ENCODE measurements around the gene SAP30BP. TPM values are rescaled to one million over a fixed set of nuclear protein-coding genes. Genes with fewer than 3 reads are reported as not detected.

SAP30BP gene
- 10 to 100 TPM; 56.7 to 66.1 TPM for total RNA-seq
- long read RNA-seq, donor 1, transcript SAP30BP-225 (11 exons, 2,722 nt), result major isoform, 13 of 32 reads
- long read RNA-seq, donor 1, partial matches to known transcripts, result 4 of 32 reads
- long read RNA-seq, donor 1, other reads (novel, unspliced or antisense), result 11 of 32 reads
- long read RNA-seq, donor 2, transcript SAP30BP-225 (11 exons, 2,722 nt), result major isoform, 112 of 158 reads
- long read RNA-seq, donor 2, partial matches to known transcripts, result 3 of 158 reads
- long read RNA-seq, donor 2, other reads (novel, unspliced or antisense), result 36 of 158 reads

GRCh38 chr17:75666959-75667790 lies at the start of gene SAP30BP, which contains the start of gene RECQL5:
SAP30BP (plus strand) TSS chr17:75667338; CDS start chr17:75667373, 35 bp downstream.
RECQL5 (minus strand) TSS chr17:75667154; CDS start chr17:75666557, 597 bp downstream.
- DNase-seq (ENCODE audit: low spot score), result peak; percentile 100
- intact Hi-C loops (cut with DNase I), result no loop called here

- no peak for DNase-seq (ENCODE audit: low spot score)
- intact Hi-C loops (cut with DNase I), result no loop called here
Observed at GRCh38 chr17:75617675-75618074, 49.5 kb upstream of the SAP30BP start.

- intact Hi-C loops (cut with DNase I), result no loop called here
- no peak for DNase-seq (ENCODE audit: low spot score)
Observed at GRCh38 chr17:75619506-75620431, 47.4 kb upstream of the SAP30BP start.

- intact Hi-C loops (cut with DNase I), result no loop called here
- DNase-seq (ENCODE audit: low spot score), result no peak
Observed at GRCh38 chr17:75621489-75621888, 45.6 kb upstream of the SAP30BP start.

GRCh38 chr17:75622076-75622475 lies 45.1 kb upstream of the SAP30BP start:
- DNase-seq (ENCODE audit: low spot score), result no peak
- intact Hi-C loops (cut with DNase I), result no loop called here

- DNase-seq (ENCODE audit: low spot score), result no peak
- intact Hi-C loops (cut with DNase I), result no loop called here
Observed at GRCh38 chr17:75622771-75623273, 44.3 kb upstream of the SAP30BP start.

- intact Hi-C loops (cut with DNase I), result no loop called here
- DNase-seq (ENCODE audit: low spot score), result no peak
Observed at GRCh38 chr17:75623386-75623785, 43.8 kb upstream of the SAP30BP start.

GRCh38 chr17:75624021-75624420 lies 43.1 kb upstream of the SAP30BP start:
- intact Hi-C loops (cut with DNase I), result no loop called here
- DNase-seq (ENCODE audit: low spot score), result no peak

- DNase-seq (ENCODE audit: low spot score), result no peak
- intact Hi-C loops (cut with DNase I), result no loop called here
Observed at GRCh38 chr17:75624714-75625345, 42.3 kb upstream of the SAP30BP start.

- intact Hi-C loops (cut with DNase I), result no loop called here
Observed at GRCh38 chr17:75625813-75626486, 41.2 kb upstream of the SAP30BP start.

GRCh38 chr17:75626496-75627038 lies 40.6 kb upstream of the SAP30BP start:
- intact Hi-C loops (cut with DNase I), result no loop called here
- no peak for DNase-seq (ENCODE audit: low spot score)

More at GRCh38 chr17:75625813-75626486, 41.2 kb upstream of the SAP30BP start:
- no peak for DNase-seq (ENCODE audit: low spot score)

- DNase-seq (ENCODE audit: low spot score), result no peak
- intact Hi-C loops (cut with DNase I), result no loop called here
Observed at GRCh38 chr17:75627094-75627493, 40.0 kb upstream of the SAP30BP start.

- no peak for DNase-seq (ENCODE audit: low spot score)
- intact Hi-C loops (cut with DNase I), result no loop called here
Observed at GRCh38 chr17:75628425-75628824, 38.7 kb upstream of the SAP30BP start.

- intact Hi-C loops (cut with DNase I), result no loop called here
Observed at GRCh38 chr17:75629157-75629556, 38.0 kb upstream of the SAP30BP start.

GRCh38 chr17:75630071-75630917 lies 36.8 kb upstream of the SAP30BP start:
- no peak for DNase-seq (ENCODE audit: low spot score)
- intact Hi-C loops (cut with DNase I), result loop anchor here in 1 of 2 donors (5.0 kb wide), 1 partner anchor 117 kb away; no protein-coding TSS in a partner anchor

More at GRCh38 chr17:75629157-75629556, 38.0 kb upstream of the SAP30BP start:
- no peak for DNase-seq (ENCODE audit: low spot score)

GRCh38 chr17:75631353-75631752 lies 35.8 kb upstream of the SAP30BP start:
- DNase-seq (ENCODE audit: low spot score), result no peak
- intact Hi-C loops (cut with DNase I), result loop anchor here in 1 of 2 donors (5.0 kb wide), 1 partner anchor 116 kb away; no protein-coding TSS in a partner anchor

GRCh38 chr17:75632428-75632827 lies 34.7 kb upstream of the SAP30BP start:
- intact Hi-C loops (cut with DNase I), result loop anchor here in 1 of 2 donors (5.0 kb wide), 1 partner anchor 115 kb away; no protein-coding TSS in a partner anchor
- no peak for DNase-seq (ENCODE audit: low spot score)

Data from posterior vena cava (tissue), 2 donors.